Neural cell (in vitro differentiated cells): ENCODE measurements around the gene BROX. TPM values are rescaled to one million over a fixed set of nuclear protein-coding genes. Genes with fewer than 3 reads are reported as not detected.

Source experiments
- H2AFZ ChIP-seq: fragments of 200-600, 300-800 bp; sonication (generic), shearing (Covaris generic); 2 replicates; pipeline ENCODE4 v1.6.0; 2014; ENCODE audit warnings: low read depth, mild to moderate bottlenecking, antibody characterized with exemption, low read length, moderate library complexity
- H3F3A ChIP-seq: fragments of 200-600 bp; shearing (Covaris generic); 2 replicates; pipeline ENCODE4 v1.6.1; 2016; ENCODE audit warnings: mild to moderate bottlenecking, moderate library complexity, mixed read lengths, antibody characterized with exemption, low read length; ENCODE audit not compliant: insufficient read depth, poor library complexity, severe bottlenecking
- H3K27ac ChIP-seq: fragments of 200-600, 300-800 bp; sonication (generic), shearing (Covaris generic); 2 replicates; pipeline ENCODE4 v1.5.1; 2014; ENCODE audit warnings: mild to moderate bottlenecking, low read length, moderate library complexity
- H3K27me3 ChIP-seq: fragments of 300-800, 200-600 bp; sonication (generic), shearing (Covaris generic); 2 replicates; pipeline ENCODE4 v1.6.0; 2014; ENCODE audit warnings: mild to moderate bottlenecking, low read depth, low read length, moderate library complexity; ENCODE audit not compliant: insufficient read depth
- H3K36me3 ChIP-seq: fragments of 300-800, 200-600 bp; sonication (generic), shearing (Covaris generic); 2 replicates; pipeline ENCODE4 v1.5.1; 2014; ENCODE audit warnings: mild to moderate bottlenecking, antibody characterized with exemption, low read length, moderate library complexity; ENCODE audit not compliant: insufficient read depth
- H3K4me2 ChIP-seq: fragments of 300-800, 200-600 bp; sonication (generic), shearing (Covaris generic); 2 replicates; pipeline ENCODE4 v1.6.0; 2014; ENCODE audit warnings: mild to moderate bottlenecking, low read length
- H3K4me3 ChIP-seq: fragments of 300-800, 200-600 bp; sonication (generic), shearing (Covaris generic); 2 replicates; pipeline ENCODE4 v1.5.1; 2014; ENCODE audit warnings: mild to moderate bottlenecking, low read length, moderate library complexity
- H3K79me2 ChIP-seq: fragments of 200-600 bp; shearing (Covaris generic); replicated peaks from 2 replicates; pipeline ENCODE4 v1.6.0; 2014; ENCODE audit warnings: mild to moderate bottlenecking, low read length, moderate library complexity; ENCODE audit not compliant: insufficient read depth
- H3K9ac ChIP-seq: fragments of 300-800, 200-600 bp; sonication (generic), shearing (Covaris generic); 2 replicates; pipeline ENCODE4 v1.6.1; 2016; ENCODE audit warnings: mild to moderate bottlenecking, low read length, mixed read lengths
- H3K9me2 ChIP-seq: fragments of 200-600 bp; shearing (Covaris generic); 2 replicates; pipeline ENCODE4 v1.6.1; 2016; ENCODE audit warnings: mild to moderate bottlenecking, low read length, mixed read lengths; ENCODE audit not compliant: insufficient read depth
- H3K9me3 ChIP-seq: fragments of 200-600, 300-800 bp; sonication (generic), shearing (Covaris generic); 2 replicates; pipeline ENCODE4 v1.6.1; 2016; ENCODE audit warnings: mild to moderate bottlenecking, mixed run types, low read length, moderate library complexity, mixed read lengths
- H4K20me1 ChIP-seq: fragments of 200-600 bp; shearing (Covaris generic); 2 replicates; pipeline ENCODE4 v1.6.1; 2016; ENCODE audit warnings: mild to moderate bottlenecking, mixed run types; ENCODE audit not compliant: insufficient read depth
- EP300 ChIP-seq: fragments of 450-650 bp; conservative IDR thresholded peaks from 2 replicates; pipeline ENCODE4 v1.6.1; 2014; ENCODE audit warnings: antibody characterized with exemption, mild to moderate bottlenecking, moderate library complexity; ENCODE audit not compliant: poor library complexity, severe bottlenecking
- EZH2 ChIP-seq: fragments of 200-600, 300-800 bp; shearing (Covaris generic), sonication (generic); IDR thresholded peaks from 2 replicates; pipeline ENCODE4 v1.6.1; 2014; ENCODE audit warnings: antibody characterized with exemption, low read length, borderline replicate concordance, mild to moderate bottlenecking; ENCODE audit not compliant: insufficient read depth, poor library complexity, severe bottlenecking
- MXI1 ChIP-seq: fragments of 450-650 bp; conservative IDR thresholded peaks from 2 replicates; pipeline ENCODE4 v1.6.1; 2014; ENCODE audit warnings: antibody characterized with exemption, mild to moderate bottlenecking; ENCODE audit not compliant: poor library complexity, severe bottlenecking
- POLR2AphosphoS5 ChIP-seq: IDR thresholded peaks from 2 replicates; pipeline ENCODE4 v1.6.1; 2012
- RAD21 ChIP-seq: fragments of 450-650 bp; conservative IDR thresholded peaks from 2 replicates; pipeline ENCODE4 v1.6.1; 2014; ENCODE audit warnings: antibody characterized with exemption, mild to moderate bottlenecking, moderate library complexity
- SMC3 ChIP-seq: fragments of 450-650 bp; conservative IDR thresholded peaks from 2 replicates; pipeline ENCODE4 v1.6.1; 2014; ENCODE audit warnings: antibody characterized with exemption, mild to moderate bottlenecking, moderate library complexity; ENCODE audit not compliant: poor library complexity
- TAF1 ChIP-seq: IDR thresholded peaks from 2 replicates; pipeline ENCODE4 v1.6.1; 2012; ENCODE audit warnings: low read depth
- polyA plus RNA-seq: library from polyadenylated mRNA; depleted of rRNA; stranded (reverse); fragments of >200 nt; gene quantifications from 2 replicates; pipeline ENCODE4 v1.2.3, GENCODE V29; 2014
- TF ChIP-seq, protein P1 (sequence below): fragments of 450-650 bp; IDR thresholded peaks from 2 replicates; pipeline ENCODE4 v1.5.1; 2014; ENCODE audit warnings: antibody characterized with exemption, mild to moderate bottlenecking, moderate library complexity; ENCODE audit not compliant: poor library complexity, severe bottlenecking
- TF ChIP-seq, protein P2 (sequence below): IDR thresholded peaks from 2 replicates; pipeline ENCODE4 v1.6.1; 2012; ENCODE audit warnings: borderline replicate concordance

Gene BROX
- polyA plus RNA-seq, 1 donor from 2014 or later, result 22.6 TPM

DNA sequence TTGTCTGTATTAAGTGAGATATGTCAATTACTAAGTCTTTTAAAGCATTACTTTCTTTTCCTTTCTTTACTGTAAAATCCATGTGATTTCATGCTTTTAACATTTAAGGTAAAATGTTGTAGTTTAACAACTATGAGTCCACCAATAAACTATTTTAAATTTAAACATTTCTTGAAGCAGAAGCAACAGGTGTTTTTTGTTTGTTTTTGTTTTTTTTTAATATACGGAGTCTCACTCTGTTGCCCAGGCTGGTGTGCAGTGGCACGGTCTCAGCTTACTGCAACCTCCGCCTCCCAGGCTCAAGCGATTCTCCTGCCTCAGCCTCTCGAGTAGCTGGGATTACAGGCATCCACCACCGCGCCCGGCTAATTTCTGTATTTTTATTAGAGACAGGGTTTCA, 15.6 kb upstream of the BROX start:
- no peaks in the 10 kb centered on the region for H3K27me3 ChIP-seq
- no peak overlapping the region for H3K9ac ChIP-seq
- no peaks in the 10 kb centered on the region for H3K9me2 ChIP-seq
- no peaks in the 10 kb centered on the region for H3K9me3 ChIP-seq
- no peak overlapping the region for H2AFZ ChIP-seq
- H3K27ac ChIP-seq, result no peak overlapping the region
- H3K4me3 ChIP-seq, result no peak overlapping the region
- no peaks in the 10 kb centered on the region for H3F3A ChIP-seq
- no peaks in the 10 kb centered on the region for H4K20me1 ChIP-seq
- H3K79me2 ChIP-seq, result no peaks in the 10 kb centered on the region
- no peak overlapping the region for H3K4me2 ChIP-seq
- no peaks in the 10 kb centered on the region for H3K36me3 ChIP-seq
- TF ChIP-seq MXI1 (no peak), TAF1 (no peak), POLR2AphosphoS5 (no peak), EP300 (no peak), SMC3 (no peak)
- TF ChIP-seq, protein P1, sequence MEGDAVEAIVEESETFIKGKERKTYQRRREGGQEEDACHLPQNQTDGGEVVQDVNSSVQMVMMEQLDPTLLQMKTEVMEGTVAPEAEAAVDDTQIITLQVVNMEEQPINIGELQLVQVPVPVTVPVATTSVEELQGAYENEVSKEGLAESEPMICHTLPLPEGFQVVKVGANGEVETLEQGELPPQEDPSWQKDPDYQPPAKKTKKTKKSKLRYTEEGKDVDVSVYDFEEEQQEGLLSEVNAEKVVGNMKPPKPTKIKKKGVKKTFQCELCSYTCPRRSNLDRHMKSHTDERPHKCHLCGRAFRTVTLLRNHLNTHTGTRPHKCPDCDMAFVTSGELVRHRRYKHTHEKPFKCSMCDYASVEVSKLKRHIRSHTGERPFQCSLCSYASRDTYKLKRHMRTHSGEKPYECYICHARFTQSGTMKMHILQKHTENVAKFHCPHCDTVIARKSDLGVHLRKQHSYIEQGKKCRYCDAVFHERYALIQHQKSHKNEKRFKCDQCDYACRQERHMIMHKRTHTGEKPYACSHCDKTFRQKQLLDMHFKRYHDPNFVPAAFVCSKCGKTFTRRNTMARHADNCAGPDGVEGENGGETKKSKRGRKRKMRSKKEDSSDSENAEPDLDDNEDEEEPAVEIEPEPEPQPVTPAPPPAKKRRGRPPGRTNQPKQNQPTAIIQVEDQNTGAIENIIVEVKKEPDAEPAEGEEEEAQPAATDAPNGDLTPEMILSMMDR, result no peak
- TF ChIP-seq, protein P2, sequence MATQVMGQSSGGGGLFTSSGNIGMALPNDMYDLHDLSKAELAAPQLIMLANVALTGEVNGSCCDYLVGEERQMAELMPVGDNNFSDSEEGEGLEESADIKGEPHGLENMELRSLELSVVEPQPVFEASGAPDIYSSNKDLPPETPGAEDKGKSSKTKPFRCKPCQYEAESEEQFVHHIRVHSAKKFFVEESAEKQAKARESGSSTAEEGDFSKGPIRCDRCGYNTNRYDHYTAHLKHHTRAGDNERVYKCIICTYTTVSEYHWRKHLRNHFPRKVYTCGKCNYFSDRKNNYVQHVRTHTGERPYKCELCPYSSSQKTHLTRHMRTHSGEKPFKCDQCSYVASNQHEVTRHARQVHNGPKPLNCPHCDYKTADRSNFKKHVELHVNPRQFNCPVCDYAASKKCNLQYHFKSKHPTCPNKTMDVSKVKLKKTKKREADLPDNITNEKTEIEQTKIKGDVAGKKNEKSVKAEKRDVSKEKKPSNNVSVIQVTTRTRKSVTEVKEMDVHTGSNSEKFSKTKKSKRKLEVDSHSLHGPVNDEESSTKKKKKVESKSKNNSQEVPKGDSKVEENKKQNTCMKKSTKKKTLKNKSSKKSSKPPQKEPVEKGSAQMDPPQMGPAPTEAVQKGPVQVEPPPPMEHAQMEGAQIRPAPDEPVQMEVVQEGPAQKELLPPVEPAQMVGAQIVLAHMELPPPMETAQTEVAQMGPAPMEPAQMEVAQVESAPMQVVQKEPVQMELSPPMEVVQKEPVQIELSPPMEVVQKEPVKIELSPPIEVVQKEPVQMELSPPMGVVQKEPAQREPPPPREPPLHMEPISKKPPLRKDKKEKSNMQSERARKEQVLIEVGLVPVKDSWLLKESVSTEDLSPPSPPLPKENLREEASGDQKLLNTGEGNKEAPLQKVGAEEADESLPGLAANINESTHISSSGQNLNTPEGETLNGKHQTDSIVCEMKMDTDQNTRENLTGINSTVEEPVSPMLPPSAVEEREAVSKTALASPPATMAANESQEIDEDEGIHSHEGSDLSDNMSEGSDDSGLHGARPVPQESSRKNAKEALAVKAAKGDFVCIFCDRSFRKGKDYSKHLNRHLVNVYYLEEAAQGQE, result no peak

DNA sequence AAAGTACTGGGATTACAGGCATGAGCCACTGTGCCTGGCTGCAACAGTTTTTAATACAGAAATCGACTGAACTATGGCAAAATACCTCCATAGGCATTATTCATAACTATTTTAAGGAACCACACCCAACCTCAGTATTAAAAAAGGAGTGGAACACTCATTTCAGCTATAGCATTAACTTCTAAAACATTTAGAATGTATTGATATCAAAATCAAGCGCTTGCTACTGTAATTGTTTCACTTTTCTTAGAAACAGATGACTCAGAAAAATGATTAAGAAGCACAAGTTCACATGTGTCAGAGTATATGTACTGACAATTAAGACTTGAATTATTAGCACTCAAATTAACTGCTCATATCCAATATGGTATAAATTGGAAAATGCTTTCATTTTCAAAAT, 15.2 kb upstream of the BROX start:
- no peak overlapping the region for H3K4me3 ChIP-seq
- no peaks in the 10 kb centered on the region for H3K27me3 ChIP-seq
- H3K9ac ChIP-seq, result no peak overlapping the region
- H2AFZ ChIP-seq, result no peak overlapping the region
- no peaks in the 10 kb centered on the region for H3K9me2 ChIP-seq
- no peaks in the 10 kb centered on the region for H3K36me3 ChIP-seq
- no peaks in the 10 kb centered on the region for H3F3A ChIP-seq
- H3K4me2 ChIP-seq, result no peak overlapping the region
- no peak overlapping the region for H3K27ac ChIP-seq
- TF ChIP-seq, protein P2, result no peak
- no peak for TF ChIP-seq RAD21
- TF ChIP-seq EP300, result no peak
- no peak for TF ChIP-seq EZH2
- TF ChIP-seq SMC3, result no peak
- TF ChIP-seq, protein P1, result no peak
- no peak for TF ChIP-seq MXI1
- TF ChIP-seq TAF1, result no peak
- no peak for TF ChIP-seq POLR2AphosphoS5
- H3K9me3 ChIP-seq, result no peaks in the 10 kb centered on the region
- no peaks in the 10 kb centered on the region for H4K20me1 ChIP-seq
- H3K79me2 ChIP-seq, result no peaks in the 10 kb centered on the region
